Right atrium auricular region (tissue), 2 donors: ENCODE data around the gene TMC2. TPM values are rescaled to one million over a fixed set of nuclear protein-coding genes. Genes with fewer than 3 reads are reported as not detected.

Source experiments
- DNase-seq: peaks from one replicate; pipeline ENCODE4 v3.0.0-alpha.2; 2019; ENCODE audit warnings: low spot score
- H3K27ac ChIP-seq, 2 donors: fragments of 200-600 bp; sonication (generic); 1 replicate in 1 of 2; 2 replicates in 1 of 2; pipeline ENCODE4 v1.5.1; 2016 to 2019
- H3K27me3 ChIP-seq, 2 donors: fragments of 200-600 bp; sonication (generic); one replicate each; pipeline versions ENCODE4 v1.5.1 to v1.6.0; 2017 to 2019
- H3K36me3 ChIP-seq: fragments of 200-600 bp; sonication (generic); one replicate; pipeline ENCODE4 v1.5.1; 2016
- H3K4me1 ChIP-seq, 2 donors: fragments of 200-600 bp; sonication (generic); one replicate each; pipeline versions ENCODE4 v1.5.1 to v1.6.0; 2017 to 2019
- H3K4me3 ChIP-seq, 2 donors: fragments of 200-600 bp; sonication (generic); 1 replicate in 1 of 2; 2 replicates in 1 of 2; pipeline ENCODE4 v1.5.1; 2017 to 2019; ENCODE audit warnings: mild to moderate bottlenecking in 1 of 2, moderate library complexity in 1 of 2
- H3K9me3 ChIP-seq, 2 donors: fragments of 200-600 bp; sonication (generic); one replicate each; pipeline ENCODE4 v1.5.1; 2019
- total RNA-seq, 2 donors: library from RNA; depleted of rRNA; stranded (reverse); fragments of >200 nt; gene quantifications; one replicate each; pipeline ENCODE4 v1.1.0, GENCODE V29; 2016
- TF ChIP-seq, protein P1 (sequence below), 2 donors: fragments of 200-600 bp; sonication (generic); IDR thresholded peaks; one replicate each; pipeline ENCODE4 v1.5.1; 2019; ENCODE audit warnings: antibody characterized with exemption in 2 of 2

The TMC2 gene
- total RNA-seq, 2 donors from 2014 or later = not detected

DNA sequence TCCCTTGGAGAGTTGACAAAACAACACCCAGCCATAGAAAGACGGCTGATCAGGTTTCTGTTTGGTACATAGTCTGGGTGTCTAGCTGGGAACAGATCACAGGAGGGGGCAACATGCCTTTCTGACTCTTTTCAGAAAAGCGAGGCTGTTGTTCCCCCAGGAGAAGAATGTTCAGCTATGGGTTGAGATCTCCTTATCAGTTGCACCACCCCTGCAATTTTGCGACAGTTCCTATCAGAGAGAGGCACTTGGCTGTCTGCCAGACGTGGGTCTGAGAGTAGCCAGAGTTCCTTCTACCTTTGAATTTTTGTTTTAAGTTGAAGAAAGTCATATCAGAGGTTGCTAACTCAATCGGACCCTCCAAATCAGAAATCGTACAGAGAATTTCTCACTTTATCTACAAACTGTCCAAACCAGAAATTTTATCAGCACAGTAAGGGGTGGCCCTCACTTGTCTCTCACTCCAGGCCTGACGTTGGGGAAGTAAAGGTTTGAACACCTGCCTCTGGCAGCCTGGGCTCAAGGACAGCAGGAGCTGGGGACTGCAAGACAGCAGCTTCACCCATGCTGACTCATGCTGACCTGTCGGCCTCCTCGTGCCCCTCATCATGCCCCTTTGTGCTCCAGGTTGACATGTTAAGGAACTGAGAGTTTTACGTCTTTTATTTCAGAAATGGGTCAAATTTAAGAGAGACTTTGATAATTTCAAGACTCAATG lies 42.3 kb downstream of the TMC2 start:
- H3K36me3 ChIP-seq = no peaks in the 10 kb centered on the region
- no peaks in the 10 kb centered on the region for H3K4me1 ChIP-seq
- DNase-seq = no peak
- no peaks in the 10 kb centered on the region for H3K27me3 ChIP-seq
- H3K9me3 ChIP-seq = no peaks in the 10 kb centered on the region
- no peak overlapping the region for H3K27ac ChIP-seq
- no peak overlapping the region for H3K4me3 ChIP-seq
- TF ChIP-seq, protein P1, sequence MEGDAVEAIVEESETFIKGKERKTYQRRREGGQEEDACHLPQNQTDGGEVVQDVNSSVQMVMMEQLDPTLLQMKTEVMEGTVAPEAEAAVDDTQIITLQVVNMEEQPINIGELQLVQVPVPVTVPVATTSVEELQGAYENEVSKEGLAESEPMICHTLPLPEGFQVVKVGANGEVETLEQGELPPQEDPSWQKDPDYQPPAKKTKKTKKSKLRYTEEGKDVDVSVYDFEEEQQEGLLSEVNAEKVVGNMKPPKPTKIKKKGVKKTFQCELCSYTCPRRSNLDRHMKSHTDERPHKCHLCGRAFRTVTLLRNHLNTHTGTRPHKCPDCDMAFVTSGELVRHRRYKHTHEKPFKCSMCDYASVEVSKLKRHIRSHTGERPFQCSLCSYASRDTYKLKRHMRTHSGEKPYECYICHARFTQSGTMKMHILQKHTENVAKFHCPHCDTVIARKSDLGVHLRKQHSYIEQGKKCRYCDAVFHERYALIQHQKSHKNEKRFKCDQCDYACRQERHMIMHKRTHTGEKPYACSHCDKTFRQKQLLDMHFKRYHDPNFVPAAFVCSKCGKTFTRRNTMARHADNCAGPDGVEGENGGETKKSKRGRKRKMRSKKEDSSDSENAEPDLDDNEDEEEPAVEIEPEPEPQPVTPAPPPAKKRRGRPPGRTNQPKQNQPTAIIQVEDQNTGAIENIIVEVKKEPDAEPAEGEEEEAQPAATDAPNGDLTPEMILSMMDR (IDR thresholded peaks at IDR 0.05) = no peak

DNA sequence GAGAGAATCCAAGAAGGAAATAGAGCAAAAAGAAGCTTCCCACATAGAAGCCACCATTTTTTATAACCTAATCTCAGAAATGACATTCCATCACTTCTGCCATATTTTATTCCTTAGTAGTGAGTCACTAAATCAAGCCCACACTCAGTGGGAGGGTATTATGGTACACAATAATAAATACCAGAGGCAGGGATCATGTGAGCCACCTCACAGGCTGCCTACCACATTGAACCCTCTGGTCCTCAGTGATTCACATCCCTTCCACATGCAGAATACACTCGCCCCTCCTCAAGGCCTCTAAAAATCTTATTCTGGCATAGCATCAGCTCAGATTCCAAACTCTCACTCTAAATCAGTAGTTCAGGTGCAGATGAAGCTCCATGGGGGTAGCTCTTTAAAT lies 49.4 kb downstream of the TMC2 start:
- no peaks in the 10 kb centered on the region for H3K36me3 ChIP-seq
- TF ChIP-seq, protein P1 (IDR thresholded peaks at IDR 0.05) = no peak
- H3K9me3 ChIP-seq = no peaks in the 10 kb centered on the region
- no peaks in the 10 kb centered on the region for H3K27me3 ChIP-seq
- no peak overlapping the region for H3K4me3 ChIP-seq
- no peaks in the 10 kb centered on the region for H3K4me1 ChIP-seq
- DNase-seq = no peak
- H3K27ac ChIP-seq = no peak overlapping the region

DNA sequence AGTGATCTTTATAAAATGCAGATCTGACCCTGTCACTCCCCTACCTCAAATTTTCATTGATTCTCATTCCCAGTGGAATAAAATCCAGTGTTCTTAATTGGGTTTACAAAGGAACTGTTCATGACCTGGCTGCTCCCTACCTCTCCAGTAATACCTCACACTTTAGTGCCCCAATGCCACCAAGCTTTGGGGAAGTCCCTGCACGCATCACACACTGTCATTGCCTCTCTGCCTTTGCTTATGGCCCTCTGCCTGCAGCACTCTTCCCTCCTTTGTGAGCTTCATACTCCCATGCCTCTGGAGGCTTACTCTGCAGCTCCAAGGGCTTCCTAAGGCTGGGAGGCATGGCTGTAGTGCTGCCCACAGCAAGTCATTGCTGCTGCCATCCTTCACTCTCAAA lies 57.4 kb downstream of the TMC2 start:
- TF ChIP-seq, protein P1 (IDR thresholded peaks at IDR 0.05) = no peak
- H3K27me3 ChIP-seq = no peaks in the 10 kb centered on the region
- no peak overlapping the region for H3K4me3 ChIP-seq
- H3K9me3 ChIP-seq = no peaks in the 10 kb centered on the region
- H3K27ac ChIP-seq = no peak overlapping the region
- H3K36me3 ChIP-seq = no peaks in the 10 kb centered on the region
- DNase-seq = no peak
- no peaks in the 10 kb centered on the region for H3K4me1 ChIP-seq

DNA sequence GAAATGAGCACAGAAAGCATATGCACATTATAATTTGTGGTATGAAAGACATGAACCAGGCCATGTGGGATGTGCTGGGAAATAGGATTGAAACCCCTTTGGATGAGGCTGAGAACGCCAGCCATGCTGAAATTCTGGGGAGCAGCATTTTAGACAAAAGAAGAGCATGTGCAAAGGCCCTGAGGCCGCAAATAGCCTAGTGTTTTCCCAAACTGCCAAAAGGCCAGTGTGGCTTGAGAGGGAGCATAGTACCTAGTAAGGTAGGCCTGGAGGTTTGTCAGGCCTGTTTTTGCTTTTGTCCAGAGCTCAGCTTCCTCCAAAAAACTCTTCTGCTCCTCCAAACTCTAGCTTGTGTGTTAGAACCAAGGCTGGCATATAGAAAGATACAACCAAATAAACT lies 58.7 kb downstream of the TMC2 start:
- Histone ChIP-seq H3K4me3 (no peak overlapping the region), H3K27me3 (no peaks in the 10 kb centered on the region), H3K27ac (no peak overlapping the region), H3K4me1 (no peaks in the 10 kb centered on the region), H3K36me3 (no peaks in the 10 kb centered on the region), H3K9me3 (no peaks in the 10 kb centered on the region)
- TF ChIP-seq, protein P1 (IDR thresholded peaks at IDR 0.05) = no peak
- DNase-seq = no peak

DNA sequence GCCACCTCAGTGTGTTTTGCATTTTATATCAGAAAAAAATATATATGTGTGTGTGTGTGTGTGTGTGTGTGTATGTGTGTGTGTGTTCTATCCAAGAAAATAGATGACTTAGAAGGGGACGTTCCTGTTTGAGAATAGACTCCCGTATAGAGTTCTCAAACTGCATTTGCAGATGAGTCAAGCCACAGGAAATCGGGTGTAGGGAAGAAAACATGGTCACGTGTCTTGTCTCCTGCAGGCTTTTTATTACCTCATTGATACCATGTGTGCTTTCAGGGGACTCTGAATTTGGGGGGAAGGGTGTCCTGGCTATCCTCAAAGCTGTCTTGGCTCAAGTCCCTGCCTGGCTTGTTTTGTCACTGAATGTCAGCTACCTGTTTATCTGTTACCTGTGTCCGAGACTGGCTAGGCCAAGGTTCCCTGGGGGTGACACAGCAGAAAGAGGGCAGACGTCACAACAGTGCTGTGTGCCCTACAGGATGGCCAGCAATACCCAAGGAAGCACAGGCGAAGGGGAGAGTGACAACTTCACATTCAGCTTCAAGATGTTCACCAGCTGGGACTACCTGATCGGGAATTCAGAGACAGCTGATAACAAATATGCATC lies 60.4 kb downstream of the TMC2 start:
- no peaks in the 10 kb centered on the region for H3K27me3 ChIP-seq
- H3K36me3 ChIP-seq = no peaks in the 10 kb centered on the region
- no peaks in the 10 kb centered on the region for H3K4me1 ChIP-seq
- no peak overlapping the region for H3K27ac ChIP-seq
- TF ChIP-seq, protein P1 (IDR thresholded peaks at IDR 0.05) = no peak
- H3K9me3 ChIP-seq = no peaks in the 10 kb centered on the region
- H3K4me3 ChIP-seq = no peak overlapping the region
- DNase-seq = no peak
